HCT116 (cell line): ENCODE measurements around the gene AAK1. TPM values are rescaled to one million over a fixed set of nuclear protein-coding genes. Genes with fewer than 3 reads are reported as not detected.

Source experiments
- ATAC-seq: fragments of 200-7000 bp; cut with Tn5 transposase; 2 replicates; pipeline ENCODE4 v1.9.1; 2020; ENCODE audit warnings: mild to moderate bottlenecking, moderate library complexity
- BruUV-seq: library from RNA; stranded (reverse); fragments of 400-500 nt; replicated peaks from 2 replicates; lab custom pipeline; 2021; lab: Mats Ljungman, UMichigan
- CTCF ChIA-PET: fragments of 300-600 bp; sonication (Branson Sonifier 250); formaldehyde crosslinking; loops from one replicate; lab custom pipeline; 2021; ENCODE audit warnings: antibody characterized with exemption; lab: Charles Lee
- POLR2A ChIA-PET: fragments of 300-600, 350-600 bp; sonication (Branson Sonifier 250); formaldehyde crosslinking; loops from one replicate; lab custom pipeline; 2021; ENCODE audit warnings: antibody characterized with exemption; lab: Charles Lee
- RAD21 ChIA-PET, 2 experiments: fragments of 300-600 bp; sonication (Branson Sonifier 250); formaldehyde crosslinking; loops; one replicate each; lab custom pipeline; 2023; ENCODE audit warnings: low total read pairs in 2 of 2; ENCODE audit not compliant: uncharacterized antibody in 2 of 2, unreplicated experiment in 2 of 2, low non-redundant PET in 1 of 2; lab: Charles Lee
- DNase-seq: peaks from one replicate; pipeline ENCODE4 v3.0.0-alpha.2; 2010; ENCODE audit warnings: low read depth, low spot score
- H2AFZ ChIP-seq: fragments of 200-600 bp; shearing (Covaris generic), sonication (generic); 2 replicates; pipeline ENCODE4 v1.6.1; 2017; ENCODE audit warnings: low read depth, mixed run types, mixed read lengths, antibody characterized with exemption, low read length; ENCODE audit not compliant: poor library complexity, severe bottlenecking
- H3K27ac ChIP-seq: 2 replicates; pipeline ENCODE4 v1.5.1; 2012; ENCODE audit warnings: low read depth, low read length
- H3K27me3 ChIP-seq: fragments of 200-600 bp; sonication (generic); 2 replicates; pipeline ENCODE4 v1.6.1; 2016; ENCODE audit warnings: mixed run types, low read length, mixed read lengths; ENCODE audit not compliant: insufficient read depth
- H3K36me3 ChIP-seq, 2 experiments: fragments of 200-500 bp in 1 of 2; fragments of 200-600 bp in 1 of 2; sonication (Bioruptor generic) in 1 of 2; sonication (generic) in 1 of 2; 2 replicates each; pipeline versions ENCODE4 v1.5.1 to v1.6.1; 2014 to 2016; ENCODE audit warnings: low read length in 2 of 2, inconsistent platforms in 1 of 2, mixed read lengths in 1 of 2, mixed run types in 1 of 2; ENCODE audit not compliant: insufficient read depth in 2 of 2, control insufficient read depth in 1 of 2
- H3K4me1 ChIP-seq, 2 experiments: fragments of 200-600 bp in 1 of 2; sonication (generic) in 1 of 2; 2 replicates each; pipeline versions ENCODE4 v1.5.1 to v1.6.1; 2012 to 2017; ENCODE audit warnings: low read length in 2 of 2, inconsistent platforms in 1 of 2, mild to moderate bottlenecking in 1 of 2, mixed read lengths in 1 of 2, mixed run types in 1 of 2, moderate library complexity in 1 of 2; ENCODE audit not compliant: insufficient read depth in 2 of 2, control insufficient read depth in 1 of 2
- H3K4me2 ChIP-seq: fragments of 200-600 bp; sonication (generic); 2 replicates; pipeline ENCODE4 v1.6.1; 2017; ENCODE audit warnings: mixed run types, low read length, mixed read lengths
- H3K4me3 ChIP-seq, 2 experiments: fragments of 200-600 bp in 1 of 2; sonication (generic) in 1 of 2; replicated peaks in 1 of 2; 2 replicates each; pipeline ENCODE4 v1.5.1; 2011 to 2016; ENCODE audit warnings: low read length in 2 of 2, control low read depth in 1 of 2, low read depth in 1 of 2, mild to moderate bottlenecking in 1 of 2, mixed read lengths in 1 of 2, mixed run types in 1 of 2
- H3K79me2 ChIP-seq: fragments of 200-600 bp; sonication (generic); 2 replicates; pipeline ENCODE4 v1.6.1; 2017; ENCODE audit warnings: mild to moderate bottlenecking, mixed run types, low read length, moderate library complexity, mixed read lengths; ENCODE audit not compliant: insufficient read depth
- H3K9ac ChIP-seq: fragments of 200-600 bp; sonication (generic); 2 replicates; pipeline ENCODE4 v1.6.1; 2016; ENCODE audit warnings: low read length, mixed read lengths
- H3K9me2 ChIP-seq: fragments of 200-600 bp; sonication (generic), shearing (Covaris generic); 2 replicates; pipeline ENCODE4 v1.6.1; 2017; ENCODE audit warnings: mixed run types, mild to moderate bottlenecking, moderate library complexity; ENCODE audit not compliant: insufficient read depth
- H3K9me3 ChIP-seq, 2 experiments: fragments of 200-500 bp in 1 of 2; fragments of 200-600 bp in 1 of 2; sonication (Bioruptor generic) in 1 of 2; sonication (generic) in 1 of 2; 2 replicates each; pipeline ENCODE4 v1.6.1; 2014 to 2017; ENCODE audit warnings: low read length in 2 of 2, mixed read lengths in 2 of 2, inconsistent platforms in 1 of 2, low read depth in 1 of 2, mild to moderate bottlenecking in 1 of 2, mixed run types in 1 of 2, moderate library complexity in 1 of 2; ENCODE audit not compliant: control insufficient read depth in 1 of 2, insufficient read depth in 1 of 2
- H4K20me1 ChIP-seq: fragments of 200-600 bp; sonication (generic), shearing (Covaris generic); 2 replicates; pipeline ENCODE4 v1.6.1; 2017; ENCODE audit warnings: mixed run types, mild to moderate bottlenecking, moderate library complexity; ENCODE audit not compliant: insufficient read depth
- CBX3 ChIP-seq: IDR thresholded peaks from 2 replicates; pipeline ENCODE4 v1.6.1; 2012; ENCODE audit warnings: low read depth
- EZH2 ChIP-seq: fragments of 200-600 bp; sonication (generic); IDR thresholded peaks from 2 replicates; pipeline ENCODE4 v1.6.1; 2017; ENCODE audit warnings: antibody characterized with exemption, mixed run types
- EZH2phosphoT487 ChIP-seq: fragments of 200-600 bp; IDR thresholded peaks from 2 replicates; pipeline ENCODE4 v1.6.1; 2018; ENCODE audit warnings: antibody characterized with exemption, borderline replicate concordance
- JUND ChIP-seq: IDR thresholded peaks from 2 replicates; pipeline ENCODE4 v1.6.1; 2012
- POLR2A ChIP-seq: IDR thresholded peaks from 2 replicates; pipeline ENCODE4 v1.7.0; 2011; ENCODE audit warnings: borderline replicate concordance; ENCODE audit not compliant: insufficient read depth, insufficient read length; ENCODE audit errors: extremely low read depth
- POLR2AphosphoS5 ChIP-seq: IDR thresholded peaks from 2 replicates; pipeline ENCODE4 v1.6.1; 2011; ENCODE audit warnings: mild to moderate bottlenecking, low read depth, low read length, moderate library complexity
- RAD21 ChIP-seq: IDR thresholded peaks from 2 replicates; pipeline ENCODE4 v1.6.1; 2012; ENCODE audit warnings: low read depth, mild to moderate bottlenecking
- SIN3A ChIP-seq: IDR thresholded peaks from 2 replicates; pipeline ENCODE4 v1.6.1; 2012; ENCODE audit warnings: low read depth
- TCF7L2 ChIP-seq: IDR thresholded peaks from 2 replicates; pipeline ENCODE4 v1.7.0; 2011; ENCODE audit warnings: borderline replicate concordance, inconsistent platforms; ENCODE audit not compliant: insufficient read depth, insufficient read length; ENCODE audit errors: extremely low read depth
- intact Hi-C: fragments of 100-400 bp; cut with micrococcal nuclease; formaldehyde crosslinking; loops from 2 replicates; pipeline ENCODE4 v1.10.0; 2022
- total RNA-seq: library from RNA; stranded (reverse); gene quantifications from one replicate; pipeline ENCODE4 v1.2.1, GENCODE V29; 2021; ENCODE audit not compliant: unreplicated experiment
- TF ChIP-seq, protein P1 (sequence below): IDR thresholded peaks from 2 replicates; pipeline ENCODE4 v1.6.1; 2012
- TF ChIP-seq, protein P2 (sequence below): IDR thresholded peaks from 2 replicates; pipeline ENCODE4 v1.6.1; 2011; ENCODE audit warnings: mild to moderate bottlenecking, low read length, moderate library complexity; ENCODE audit not compliant: insufficient replicate concordance; ENCODE audit errors: extremely low read depth
- TF ChIP-seq, protein P3 (sequence below): IDR thresholded peaks from 2 replicates; pipeline ENCODE4 v1.6.1; 2012
- TF ChIP-seq, protein P4 (sequence below): IDR thresholded peaks from 2 replicates; pipeline ENCODE4 v1.6.1; 2012; ENCODE audit warnings: low read depth

Gene AAK1
- total RNA-seq, 1 experiment from 2014 or later: 32.0 TPM

DNA sequence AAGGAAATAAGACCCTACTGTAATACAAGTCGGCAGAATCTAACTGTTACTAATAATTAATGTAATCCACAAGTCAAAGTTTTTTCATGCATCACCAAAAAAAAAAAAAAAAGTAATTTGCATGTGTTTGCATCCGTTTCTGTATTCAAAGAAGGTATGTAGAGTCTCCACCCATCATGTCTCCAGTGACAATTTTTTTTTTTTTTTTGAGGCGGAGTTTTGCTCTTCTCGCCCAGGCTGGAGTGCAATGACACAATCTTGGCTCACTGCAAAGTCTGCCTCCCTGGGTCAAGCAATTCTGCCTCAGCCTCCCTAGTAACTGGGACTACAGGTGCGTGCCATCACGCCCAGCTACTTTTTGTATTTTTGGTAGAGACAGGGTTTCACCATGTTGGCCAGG is 182.1 kb downstream of the AAK1 start (continued):
- TF ChIP-seq TCF7L2 (no peak), POLR2AphosphoS5 (no peak)
- TF ChIP-seq, all 23 proteins: peak for 0

DNA sequence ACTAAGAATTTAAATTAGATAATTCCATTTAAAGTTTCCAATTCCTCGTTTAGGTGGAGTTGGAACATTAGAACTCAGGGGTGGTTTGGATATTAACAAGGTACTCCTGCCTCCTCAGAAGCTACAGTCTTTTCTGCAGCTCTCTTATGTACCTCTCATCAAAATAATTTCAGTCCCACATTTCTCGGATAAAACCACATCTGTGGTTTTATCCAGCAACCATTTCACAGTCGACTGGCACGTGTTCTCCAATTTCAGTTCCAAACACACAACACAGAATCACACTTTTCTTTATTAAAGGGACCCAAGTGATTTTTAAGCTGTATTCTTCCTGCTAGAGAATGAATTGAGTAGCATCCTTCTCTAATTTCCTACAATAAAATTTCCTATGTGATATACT is 183.6 kb downstream of the AAK1 start:
- POLR2A ChIA-PET: no interaction called here
- H3K9me3 ChIP-seq: no peaks in the 10 kb centered on the region

More for the DNA sequence above, 183.6 kb downstream of the AAK1 start:
- H3K79me2 ChIP-seq: no peaks in the 10 kb centered on the region
- H3K27ac ChIP-seq: no peak overlapping the region
- ChIA-PET CTCF (no interaction called here), RAD21 (no interaction called here)
- H3K9ac ChIP-seq: no peak overlapping the region
- no peaks in the 10 kb centered on the region for H3K4me1 ChIP-seq
- DNase-seq (no peak), ATAC-seq (no peak)
- H3K4me3 ChIP-seq: no peak overlapping the region
- no peaks in the 10 kb centered on the region for H3K9me2 ChIP-seq
- BruUV-seq: no TSS peak
- H3K4me2 ChIP-seq: no peak overlapping the region
- intact Hi-C loops: no loop called here
- no peaks in the 10 kb centered on the region for H3K27me3 ChIP-seq
- TF ChIP-seq POLR2A (no peak), JUND (no peak), RAD21 (no peak), CBX3 (no peak), POLR2AphosphoS5 (no peak), EZH2phosphoT487 (no peak), SIN3A (no peak), EZH2 (no peak)
- TF ChIP-seq, protein P1, sequence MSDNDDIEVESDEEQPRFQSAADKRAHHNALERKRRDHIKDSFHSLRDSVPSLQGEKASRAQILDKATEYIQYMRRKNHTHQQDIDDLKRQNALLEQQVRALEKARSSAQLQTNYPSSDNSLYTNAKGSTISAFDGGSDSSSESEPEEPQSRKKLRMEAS: no peak
- TF ChIP-seq, protein P2, sequence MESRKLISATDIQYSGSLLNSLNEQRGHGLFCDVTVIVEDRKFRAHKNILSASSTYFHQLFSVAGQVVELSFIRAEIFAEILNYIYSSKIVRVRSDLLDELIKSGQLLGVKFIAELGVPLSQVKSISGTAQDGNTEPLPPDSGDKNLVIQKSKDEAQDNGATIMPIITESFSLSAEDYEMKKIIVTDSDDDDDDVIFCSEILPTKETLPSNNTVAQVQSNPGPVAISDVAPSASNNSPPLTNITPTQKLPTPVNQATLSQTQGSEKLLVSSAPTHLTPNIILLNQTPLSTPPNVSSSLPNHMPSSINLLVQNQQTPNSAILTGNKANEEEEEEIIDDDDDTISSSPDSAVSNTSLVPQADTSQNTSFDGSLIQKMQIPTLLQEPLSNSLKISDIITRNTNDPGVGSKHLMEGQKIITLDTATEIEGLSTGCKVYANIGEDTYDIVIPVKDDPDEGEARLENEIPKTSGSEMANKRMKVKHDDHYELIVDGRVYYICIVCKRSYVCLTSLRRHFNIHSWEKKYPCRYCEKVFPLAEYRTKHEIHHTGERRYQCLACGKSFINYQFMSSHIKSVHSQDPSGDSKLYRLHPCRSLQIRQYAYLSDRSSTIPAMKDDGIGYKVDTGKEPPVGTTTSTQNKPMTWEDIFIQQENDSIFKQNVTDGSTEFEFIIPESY: no peak
- TF ChIP-seq, protein P3, sequence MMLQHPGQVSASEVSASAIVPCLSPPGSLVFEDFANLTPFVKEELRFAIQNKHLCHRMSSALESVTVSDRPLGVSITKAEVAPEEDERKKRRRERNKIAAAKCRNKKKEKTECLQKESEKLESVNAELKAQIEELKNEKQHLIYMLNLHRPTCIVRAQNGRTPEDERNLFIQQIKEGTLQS: no peak
- TF ChIP-seq, protein P4, sequence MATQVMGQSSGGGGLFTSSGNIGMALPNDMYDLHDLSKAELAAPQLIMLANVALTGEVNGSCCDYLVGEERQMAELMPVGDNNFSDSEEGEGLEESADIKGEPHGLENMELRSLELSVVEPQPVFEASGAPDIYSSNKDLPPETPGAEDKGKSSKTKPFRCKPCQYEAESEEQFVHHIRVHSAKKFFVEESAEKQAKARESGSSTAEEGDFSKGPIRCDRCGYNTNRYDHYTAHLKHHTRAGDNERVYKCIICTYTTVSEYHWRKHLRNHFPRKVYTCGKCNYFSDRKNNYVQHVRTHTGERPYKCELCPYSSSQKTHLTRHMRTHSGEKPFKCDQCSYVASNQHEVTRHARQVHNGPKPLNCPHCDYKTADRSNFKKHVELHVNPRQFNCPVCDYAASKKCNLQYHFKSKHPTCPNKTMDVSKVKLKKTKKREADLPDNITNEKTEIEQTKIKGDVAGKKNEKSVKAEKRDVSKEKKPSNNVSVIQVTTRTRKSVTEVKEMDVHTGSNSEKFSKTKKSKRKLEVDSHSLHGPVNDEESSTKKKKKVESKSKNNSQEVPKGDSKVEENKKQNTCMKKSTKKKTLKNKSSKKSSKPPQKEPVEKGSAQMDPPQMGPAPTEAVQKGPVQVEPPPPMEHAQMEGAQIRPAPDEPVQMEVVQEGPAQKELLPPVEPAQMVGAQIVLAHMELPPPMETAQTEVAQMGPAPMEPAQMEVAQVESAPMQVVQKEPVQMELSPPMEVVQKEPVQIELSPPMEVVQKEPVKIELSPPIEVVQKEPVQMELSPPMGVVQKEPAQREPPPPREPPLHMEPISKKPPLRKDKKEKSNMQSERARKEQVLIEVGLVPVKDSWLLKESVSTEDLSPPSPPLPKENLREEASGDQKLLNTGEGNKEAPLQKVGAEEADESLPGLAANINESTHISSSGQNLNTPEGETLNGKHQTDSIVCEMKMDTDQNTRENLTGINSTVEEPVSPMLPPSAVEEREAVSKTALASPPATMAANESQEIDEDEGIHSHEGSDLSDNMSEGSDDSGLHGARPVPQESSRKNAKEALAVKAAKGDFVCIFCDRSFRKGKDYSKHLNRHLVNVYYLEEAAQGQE: no peak
- H3K36me3 ChIP-seq: no peaks in the 10 kb centered on the region
- H4K20me1 ChIP-seq: no peaks in the 10 kb centered on the region
- no peak overlapping the region for H2AFZ ChIP-seq
